Kidney capillary endothelial cell (primary cell): ENCODE data around the gene MAP2K2.

ENCODE experiments used
- DNase-seq: peaks from one replicate; pipeline ENCODE4 v3.0.0-alpha.2; 2018; ENCODE audit warnings: low spot score

The MAP2K2 gene

DNA sequence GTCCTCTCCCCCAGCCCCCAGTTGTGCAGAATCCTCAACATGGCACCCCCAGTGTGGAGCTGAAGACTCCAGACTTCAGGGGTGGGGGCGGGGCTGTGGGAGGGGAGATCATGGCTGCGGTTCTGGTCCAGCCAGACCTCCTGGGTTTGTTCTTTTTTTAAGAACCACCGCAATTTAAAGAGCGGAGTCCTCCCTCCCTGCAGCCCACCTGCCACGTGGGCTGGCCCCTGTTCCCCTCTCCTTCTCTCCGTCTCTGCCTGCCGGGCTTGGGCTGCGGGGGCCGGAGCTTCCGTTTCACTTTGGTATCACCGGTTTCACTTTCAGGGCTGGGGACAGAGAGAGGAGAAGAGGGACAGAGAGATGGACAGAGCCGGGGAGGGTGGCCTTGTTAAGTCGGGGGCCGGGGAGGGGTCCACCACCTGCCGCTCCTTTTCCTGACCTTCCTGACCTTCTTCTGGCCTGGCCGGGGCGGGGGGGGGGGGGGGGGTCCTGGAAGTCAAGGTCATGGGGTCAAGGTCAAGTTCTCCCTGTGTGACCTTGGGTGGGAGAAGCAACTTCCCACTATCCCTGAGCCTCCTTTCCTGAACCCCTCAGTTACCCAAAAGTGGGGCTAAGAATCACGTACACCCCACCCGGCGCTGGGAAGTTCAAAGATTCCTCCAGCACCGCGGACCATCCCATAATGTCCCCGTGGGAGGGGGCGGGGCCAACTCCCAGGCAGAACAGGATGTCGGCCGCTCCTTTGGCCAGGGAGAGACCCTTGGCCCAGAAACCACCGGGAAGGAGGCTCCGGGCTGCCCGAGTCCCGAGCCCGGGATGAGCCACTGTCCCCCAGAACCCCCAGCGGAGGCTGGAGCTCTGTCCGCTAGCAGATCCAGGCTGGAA lies 45.9 kb downstream of the MAP2K2 start:
- no peak for DNase-seq

DNA sequence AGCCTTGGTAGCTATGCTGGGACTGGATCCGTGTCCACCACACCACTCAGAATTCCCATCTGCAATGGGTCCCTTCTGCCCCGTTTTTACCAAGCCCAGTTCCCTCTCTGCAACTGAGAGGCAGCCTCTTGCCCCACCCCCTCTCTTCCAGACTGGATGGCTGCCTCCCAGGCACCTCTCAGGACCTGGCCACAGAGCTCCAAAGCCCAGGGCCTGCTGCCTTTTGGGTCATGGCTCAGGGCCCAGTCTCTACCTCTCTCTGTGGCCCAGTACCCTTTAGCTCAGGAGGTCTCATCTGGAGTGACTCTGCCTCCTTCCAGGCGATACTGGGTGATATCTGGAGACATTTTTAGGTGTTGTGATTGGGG lies 46.9 kb downstream of the MAP2K2 start:
- no peak for DNase-seq

DNA sequence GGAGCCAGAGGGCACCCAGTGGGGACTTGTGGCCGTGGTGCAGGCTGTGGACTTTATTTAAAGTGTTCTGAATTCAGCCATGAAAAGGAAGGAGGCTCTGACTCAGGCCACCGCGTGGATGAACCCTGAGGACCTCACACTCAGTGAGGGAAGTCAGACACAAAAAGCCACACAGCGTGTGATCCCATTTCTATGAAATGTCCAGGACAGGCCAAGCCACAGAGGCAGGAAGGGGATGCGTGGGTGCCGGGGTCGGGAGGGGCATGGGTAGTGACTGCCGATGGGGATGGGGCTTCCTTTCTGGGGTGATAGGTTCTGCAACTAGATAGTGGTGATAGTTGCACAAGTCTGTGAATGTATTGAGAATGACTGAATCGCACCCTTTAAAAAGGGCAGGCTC lies 48.5 kb downstream of the MAP2K2 start:
- no peak for DNase-seq

DNA sequence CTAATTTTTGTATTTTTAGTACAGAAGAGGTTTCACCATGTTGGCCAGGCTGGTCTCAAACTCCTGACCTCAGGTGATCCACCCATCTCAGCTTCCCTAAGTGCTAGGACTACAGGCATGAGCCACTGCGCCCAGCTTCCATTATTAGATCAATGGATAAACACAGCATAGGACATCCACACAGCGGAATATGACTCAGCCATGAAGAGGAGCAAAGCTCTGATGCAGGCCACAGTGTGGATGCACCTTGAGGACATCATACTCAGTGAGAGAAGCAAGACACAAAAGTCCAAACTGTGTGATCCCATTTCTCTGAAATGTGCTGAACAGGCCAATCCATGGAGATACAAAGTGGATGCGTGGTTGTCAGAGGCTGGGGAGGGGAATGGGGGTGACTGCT lies 52.3 kb downstream of the MAP2K2 start:
- DNase-seq, result no peak

DNA sequence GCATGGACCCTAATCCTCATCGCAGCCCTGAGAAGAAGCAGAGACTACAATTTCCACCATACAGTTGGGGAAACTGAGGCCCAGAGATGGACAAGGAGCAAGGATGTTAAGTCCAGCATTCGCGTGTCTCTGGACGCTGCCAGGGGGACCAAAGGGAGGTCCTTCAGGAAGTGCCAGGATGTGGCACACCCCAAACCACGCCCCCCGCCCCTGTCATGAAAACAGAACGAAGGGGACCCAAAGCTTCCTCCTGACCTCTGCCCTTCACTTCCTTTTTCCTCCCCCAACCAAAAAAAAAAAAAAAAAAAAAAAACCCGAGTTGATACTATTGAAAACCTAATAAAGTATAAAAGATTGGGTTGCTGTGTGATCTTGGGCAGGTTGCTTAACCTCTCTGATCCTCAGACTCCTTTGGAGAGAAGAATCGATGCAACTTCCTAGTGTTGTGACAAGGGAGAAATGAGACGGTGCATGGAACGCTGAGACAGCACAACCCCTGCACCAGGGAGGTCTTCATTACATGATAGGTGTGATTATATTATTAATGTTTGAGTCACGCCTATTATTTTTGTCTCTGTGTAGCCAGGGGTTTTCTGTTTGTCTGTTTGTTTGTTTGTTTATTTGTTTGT lies 54.5 kb downstream of the MAP2K2 start:
- no peak for DNase-seq

DNA sequence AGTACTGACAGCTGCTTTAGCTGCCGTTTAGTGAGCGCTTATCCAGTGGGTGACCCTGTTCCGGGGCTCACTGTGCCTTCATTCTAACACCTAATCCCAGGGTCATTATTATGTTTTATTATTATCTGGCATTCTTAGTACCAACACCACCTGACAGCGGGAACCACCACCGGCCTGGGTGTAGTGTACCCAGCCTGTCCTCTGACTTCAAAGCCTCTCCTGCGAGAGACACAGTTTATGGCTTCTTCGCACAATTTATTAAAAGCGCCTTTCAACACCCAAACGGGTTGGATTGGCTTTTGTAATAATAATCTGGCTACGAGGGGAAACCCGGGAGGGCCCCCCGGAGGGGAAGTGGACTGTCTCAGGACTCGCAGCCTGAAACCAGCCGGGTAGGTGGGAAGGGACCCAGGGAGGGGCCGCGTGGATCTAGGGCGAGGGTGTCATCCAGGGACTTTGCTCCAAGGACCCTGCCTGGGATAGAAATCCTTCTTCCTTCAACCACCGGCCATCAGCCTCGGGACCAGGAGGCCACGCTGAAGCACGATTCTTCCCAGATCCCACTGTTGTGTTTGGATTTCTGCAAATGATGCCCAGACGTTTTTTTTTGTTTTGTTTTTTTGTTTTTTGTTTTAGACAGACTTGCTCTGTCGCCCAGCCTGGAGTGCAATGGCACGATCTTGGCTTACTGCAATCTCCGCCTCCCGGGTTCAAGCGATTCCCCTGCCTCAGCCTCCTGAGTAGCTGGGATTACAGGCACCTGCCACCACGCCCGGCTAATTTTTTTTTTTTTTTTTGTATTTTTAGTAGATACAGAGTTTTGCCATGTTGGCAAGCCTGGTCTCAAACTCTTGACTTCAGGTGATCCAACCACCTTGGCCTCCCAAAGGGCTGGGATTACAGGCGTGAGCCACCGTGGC lies 55.6 kb downstream of the MAP2K2 start:
- no peak for DNase-seq

DNA sequence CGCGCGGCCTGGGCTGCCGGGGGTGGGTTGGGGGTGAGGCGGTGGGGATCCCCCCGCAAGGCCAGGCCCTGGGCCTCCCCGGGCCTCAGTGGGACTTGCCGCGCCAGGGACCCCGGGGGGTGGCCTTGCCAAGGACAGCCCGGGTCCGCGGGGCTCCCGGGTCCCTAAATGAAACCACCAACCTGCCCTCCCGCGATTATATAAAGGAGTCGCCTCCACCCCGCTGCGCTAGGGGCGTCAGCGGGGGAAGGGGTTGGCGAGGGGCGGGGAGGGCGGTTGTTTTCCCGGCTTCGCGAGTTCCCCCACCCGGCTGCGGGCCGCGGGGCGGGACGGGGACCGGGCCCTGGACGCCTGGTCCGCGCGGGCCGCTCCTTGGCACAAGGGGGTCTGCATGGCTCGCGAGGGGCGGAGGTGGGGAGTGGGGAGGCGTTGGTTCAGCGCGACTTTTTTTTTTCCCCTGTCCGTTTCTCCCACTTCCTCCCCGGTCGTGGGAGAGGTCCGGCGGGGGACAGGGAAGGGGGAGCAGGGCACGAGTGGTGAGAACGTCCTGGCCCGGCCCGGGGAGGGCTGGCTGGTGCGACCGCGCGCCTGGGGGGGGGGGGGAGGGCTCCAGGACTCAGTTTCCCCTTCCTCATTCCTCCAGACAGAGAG lies 56.4 kb downstream of the MAP2K2 start:
- no peak for DNase-seq

DNA sequence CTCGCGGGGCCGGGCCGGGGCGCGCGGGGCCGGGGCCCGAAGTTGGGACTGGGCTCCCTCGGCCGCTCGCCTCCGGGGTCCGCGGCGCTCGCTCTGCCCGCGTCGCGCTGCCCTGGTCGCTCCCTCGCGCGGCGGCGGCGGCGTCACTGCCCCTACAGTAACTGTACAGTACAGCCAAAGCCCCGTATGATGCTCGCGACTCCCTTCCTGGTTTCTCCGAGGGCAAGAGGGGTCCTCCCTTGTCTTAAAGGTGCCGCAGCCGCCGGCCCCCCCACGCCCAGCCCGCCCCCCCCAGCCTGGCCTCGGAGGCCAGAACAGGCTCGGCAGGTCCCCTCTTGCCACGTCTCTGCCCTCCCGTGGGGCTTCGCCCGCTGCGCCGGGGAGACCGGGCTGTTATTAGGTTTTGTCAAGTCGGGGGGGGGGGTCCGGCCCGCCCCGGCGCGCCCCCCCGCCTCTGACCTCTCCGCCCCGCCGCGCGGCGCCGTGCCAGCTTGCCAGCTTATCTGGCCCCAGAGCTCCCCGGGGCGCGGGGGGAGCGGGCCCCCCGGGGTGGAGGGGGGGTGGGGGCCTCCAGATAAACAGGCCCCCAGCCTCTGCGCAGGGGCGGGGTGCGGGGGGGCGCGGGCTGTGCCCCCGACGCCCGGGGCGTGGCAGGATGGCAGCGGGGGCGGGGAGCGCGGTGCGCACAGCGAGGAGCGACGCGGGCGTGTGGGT lies 57.1 kb downstream of the MAP2K2 start, which contains the start of gene ZBTB7A:
Gene ZBTB7A, minus strand, starts transcription at position 218 of the 714 bp plus-strand sequence. CDS start 11,667 bp downstream, outside the sequence.
- peak; percentile 56 for DNase-seq

DNA sequence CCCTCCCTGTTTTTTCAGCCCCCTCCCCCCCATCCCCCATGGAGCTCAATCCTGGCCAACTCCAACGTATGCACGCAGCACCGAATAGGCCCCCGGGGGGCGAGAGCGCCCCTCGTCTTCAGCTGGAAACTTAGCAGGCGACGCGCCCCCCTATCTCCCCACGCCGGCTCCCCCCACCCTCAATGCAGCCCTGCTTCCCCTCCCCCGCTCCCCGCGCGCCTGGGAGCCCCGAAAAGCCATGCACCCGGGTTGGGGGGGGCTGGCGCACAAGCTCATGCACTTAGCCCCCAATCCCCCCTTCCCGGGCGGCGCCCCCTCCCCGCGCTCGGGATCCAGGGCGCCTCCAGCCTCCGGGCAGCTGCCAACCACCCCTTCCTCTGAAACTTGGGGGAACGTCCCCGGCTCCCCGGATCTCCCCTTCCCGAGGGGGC lies 57.7 kb downstream of the MAP2K2 start:
- no peak for DNase-seq

DNA sequence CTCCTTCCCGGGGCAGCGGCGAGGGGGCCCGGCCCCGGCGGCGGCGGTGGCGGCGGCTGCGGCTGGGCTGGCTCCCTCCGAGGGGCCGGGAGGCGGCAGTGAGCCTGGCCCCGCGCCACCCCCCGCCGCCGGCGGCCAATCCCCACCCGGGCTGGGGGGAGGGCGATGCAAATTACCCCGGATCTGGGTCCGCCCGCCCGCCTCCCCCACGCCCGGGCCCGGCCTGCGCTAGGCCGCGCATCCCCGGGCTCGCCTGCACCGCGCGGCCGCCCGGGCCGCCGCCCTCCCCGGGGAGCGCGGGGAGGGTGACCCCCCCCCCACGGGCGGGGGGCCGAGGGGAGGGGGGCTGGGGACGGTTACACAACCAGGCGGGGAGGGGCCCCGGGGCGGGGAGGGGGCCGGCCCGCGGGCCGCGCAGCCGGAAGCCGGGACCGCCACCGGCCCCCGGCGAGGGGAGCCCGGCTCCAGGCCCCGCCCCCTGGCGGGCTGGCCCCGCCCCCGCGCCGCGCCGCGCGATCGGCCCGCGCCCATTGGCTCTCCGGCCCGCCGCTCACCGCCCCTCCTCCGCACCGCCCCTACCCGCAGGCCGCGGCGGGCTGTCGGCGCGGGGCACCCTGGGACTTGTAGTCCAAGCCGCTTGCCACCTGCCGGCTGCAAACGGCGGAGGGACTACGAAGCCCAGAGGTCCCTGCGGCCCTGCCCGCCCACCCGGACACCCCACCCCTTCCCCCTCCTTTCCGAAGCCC lies 58.3 kb downstream of the MAP2K2 start:
- peak; percentile 97 for DNase-seq

DNA sequence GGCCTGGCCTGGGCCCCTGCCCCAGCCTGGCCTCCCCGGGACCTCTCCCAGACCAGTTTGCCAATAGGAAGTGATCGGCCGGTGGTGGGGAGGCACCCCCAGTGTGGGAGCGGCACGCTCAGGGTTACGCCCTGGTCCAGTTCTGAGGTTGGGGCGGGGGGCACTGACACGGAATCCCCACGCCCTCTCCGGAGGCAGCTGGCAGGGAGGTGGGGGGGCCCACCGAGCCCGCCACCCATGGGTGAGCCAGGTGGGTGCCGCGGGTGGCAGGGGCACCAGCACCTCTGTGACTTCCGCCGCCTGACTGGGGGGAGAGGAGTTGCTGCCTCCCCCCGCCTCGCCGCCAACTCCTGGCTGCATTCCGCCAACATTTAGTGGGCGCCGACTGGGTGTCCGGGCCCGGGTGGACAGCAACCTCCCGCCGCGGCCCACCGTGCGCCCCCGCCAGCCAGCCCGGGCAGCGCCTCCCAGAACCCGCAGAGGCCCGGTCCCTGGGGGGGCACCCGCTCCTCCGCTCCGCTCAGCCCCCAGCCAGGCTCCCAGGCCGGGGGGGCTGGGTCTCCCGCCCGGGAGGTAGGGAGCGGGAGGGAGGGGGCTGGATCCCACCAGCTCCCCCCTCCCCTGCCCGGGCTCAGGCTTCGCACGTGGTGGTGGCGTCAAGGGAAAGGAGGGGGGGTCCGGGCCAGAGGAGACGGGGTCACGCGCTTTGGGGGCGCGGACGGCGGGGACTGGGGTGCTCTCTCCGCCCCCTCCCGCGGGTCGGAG lies 59.2 kb downstream of the MAP2K2 start:
- DNase-seq, result no peak

DNA sequence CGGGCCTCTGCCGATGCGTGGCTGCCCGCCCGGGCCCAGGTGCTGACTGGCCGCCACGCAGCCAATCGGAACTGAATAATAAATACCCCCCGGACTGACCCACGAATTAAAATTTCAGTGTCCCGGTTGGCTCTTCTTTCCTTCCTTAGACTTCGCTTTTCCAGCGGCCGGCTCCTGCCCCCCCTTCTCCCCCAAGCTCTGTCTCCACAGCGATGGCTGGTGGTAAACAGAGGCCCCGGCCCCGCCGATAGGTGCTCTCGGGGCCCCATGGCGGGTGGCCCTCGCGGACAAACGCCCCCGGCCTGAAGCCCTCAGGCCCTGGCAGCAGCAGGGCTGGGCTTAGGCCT lies 59.8 kb downstream of the MAP2K2 start:
- no peak for DNase-seq

DNA sequence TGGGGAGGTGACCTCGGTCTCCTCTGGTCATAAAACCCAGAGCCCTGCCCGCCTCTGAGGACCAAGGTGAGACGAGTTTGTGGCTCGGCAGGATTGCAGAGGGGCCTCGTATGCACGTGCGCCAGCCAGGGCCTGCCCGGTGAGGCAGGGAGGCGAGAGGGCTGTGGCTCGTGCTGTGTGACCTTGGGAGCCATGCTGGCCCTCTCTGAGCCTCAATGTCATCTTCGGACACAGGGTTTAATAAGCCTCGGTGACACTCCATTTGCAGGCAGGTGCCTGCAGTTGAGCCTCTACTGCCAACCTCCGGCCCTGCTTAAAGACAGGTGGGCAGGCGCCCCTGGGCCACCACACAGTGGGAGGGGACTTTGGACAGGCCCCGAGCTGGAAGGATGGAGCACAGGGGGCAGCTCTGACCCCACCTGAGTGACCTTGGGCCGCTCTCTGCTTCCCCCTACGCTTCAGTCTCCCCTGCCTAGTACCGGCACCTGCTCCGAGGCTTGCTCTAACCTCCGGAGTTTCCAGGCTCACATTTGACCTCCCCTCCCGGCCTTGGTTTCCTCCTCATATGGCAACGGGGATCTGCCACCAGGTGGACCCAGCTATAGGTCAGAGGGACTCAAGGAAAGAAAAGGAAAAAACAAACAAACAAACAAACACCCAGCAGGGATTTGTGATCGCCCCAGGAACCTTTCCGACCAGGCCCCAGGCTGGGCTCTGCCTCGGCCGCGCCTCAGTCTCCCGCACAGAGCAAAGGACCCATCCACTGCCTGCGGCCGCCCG lies 60.4 kb downstream of the MAP2K2 start:
- no peak for DNase-seq

DNA sequence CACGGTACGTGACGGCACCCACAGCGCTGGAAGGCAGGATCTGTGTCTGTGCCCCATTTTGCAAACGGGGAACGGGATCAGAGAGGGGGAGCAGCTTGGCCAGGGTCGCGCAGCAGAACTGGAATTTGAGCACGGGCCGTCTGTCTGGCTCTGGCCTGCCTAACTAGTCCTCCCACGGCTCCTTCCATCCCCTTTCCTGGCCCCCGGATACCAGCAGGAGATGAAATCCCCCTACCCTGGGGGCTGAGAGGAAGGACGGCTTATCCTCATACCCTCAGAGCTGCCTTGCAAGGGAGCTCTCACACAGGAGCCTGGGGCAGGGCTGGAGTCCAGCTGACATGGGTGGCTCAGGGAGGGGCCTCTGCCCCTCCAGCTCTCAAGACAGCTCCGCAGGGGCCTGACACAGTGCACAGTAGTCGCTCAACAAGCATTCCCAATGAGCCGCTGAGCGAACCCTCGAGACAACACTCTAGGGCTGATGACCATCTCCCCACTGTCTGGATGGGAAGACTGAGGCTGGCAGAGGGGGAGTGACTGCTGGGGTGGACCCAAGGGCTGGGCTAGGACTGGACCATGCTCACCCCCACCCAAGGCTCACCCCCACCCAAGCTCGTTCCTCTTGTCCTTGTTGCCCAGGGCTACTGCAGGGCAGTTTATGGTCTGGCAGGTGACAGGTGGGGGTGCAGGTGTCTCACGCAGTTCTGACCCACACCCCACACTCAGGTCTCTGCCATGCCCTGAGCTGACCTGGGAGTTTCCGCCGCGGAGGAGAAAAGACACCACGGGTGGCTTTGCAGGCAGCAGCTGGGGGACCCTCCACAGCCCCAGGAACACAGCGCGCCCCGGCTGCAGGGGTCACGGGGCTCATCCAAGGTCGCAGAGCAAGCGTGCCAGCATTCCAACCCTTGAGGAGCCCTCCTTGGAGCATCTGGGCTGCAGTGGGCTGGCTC lies 61.2 kb downstream of the MAP2K2 start:
- no peak for DNase-seq

DNA sequence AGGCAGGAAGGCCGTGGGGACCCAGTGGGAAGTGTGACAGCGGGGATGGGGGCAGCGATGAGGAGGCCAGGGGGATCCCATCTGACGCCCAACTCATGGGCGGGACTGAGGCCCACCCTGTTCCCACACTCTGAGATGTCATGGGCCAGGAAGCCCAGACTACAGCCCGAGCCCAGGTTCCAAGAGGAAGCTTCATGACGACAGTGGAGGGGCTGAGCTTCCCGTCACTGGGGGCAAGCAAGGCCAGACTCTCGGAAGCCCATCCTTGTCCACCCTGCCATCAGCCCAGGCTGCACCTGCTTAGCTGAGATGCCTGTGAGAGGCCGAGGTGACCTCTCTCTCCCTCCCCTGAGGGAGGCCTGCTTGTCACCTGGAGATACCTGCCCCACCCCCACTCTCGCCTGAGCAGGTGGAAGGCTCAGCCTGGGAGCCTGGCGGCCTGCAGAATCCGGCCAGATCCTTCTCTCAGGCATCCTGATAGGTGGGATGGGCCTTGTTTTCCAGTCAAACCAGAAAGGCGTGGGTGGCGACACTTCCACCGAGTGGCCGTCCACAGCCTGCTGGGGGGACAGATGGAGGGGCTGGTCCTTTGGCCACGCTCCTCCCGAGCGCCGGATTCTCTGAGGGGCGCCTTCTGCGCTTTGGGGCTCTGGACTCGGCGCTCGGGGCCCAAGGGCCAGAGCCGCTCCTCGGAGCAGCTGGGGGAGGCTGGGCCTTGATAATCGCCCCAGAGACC lies 62.1 kb downstream of the MAP2K2 start:
- no peak for DNase-seq

DNA sequence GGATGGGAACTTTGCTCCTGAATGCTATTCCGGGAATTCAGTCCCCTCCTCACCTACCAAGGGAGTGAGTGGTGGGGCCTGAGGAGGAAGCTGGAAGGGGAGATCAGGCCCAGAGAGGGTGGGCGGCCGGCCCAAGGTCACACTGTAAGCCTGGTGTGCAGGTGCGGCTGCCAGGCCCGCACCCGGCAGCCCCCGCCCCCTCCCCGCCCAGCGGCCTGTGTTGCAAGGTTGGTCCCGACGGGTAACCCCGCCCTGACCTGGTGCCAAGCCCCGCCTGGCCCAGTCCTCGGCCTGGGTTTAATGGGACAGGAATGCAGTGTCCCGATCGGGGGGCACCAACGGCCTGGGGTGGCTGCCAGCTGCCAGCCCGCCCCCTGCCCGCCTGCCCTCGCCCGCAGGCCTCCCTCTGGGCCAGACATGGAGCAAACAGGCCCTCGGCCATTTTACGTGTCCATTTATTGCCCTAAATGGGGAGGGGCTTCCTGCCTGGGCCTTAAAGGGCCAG lies 62.7 kb downstream of the MAP2K2 start:
- no peak for DNase-seq

DNA sequence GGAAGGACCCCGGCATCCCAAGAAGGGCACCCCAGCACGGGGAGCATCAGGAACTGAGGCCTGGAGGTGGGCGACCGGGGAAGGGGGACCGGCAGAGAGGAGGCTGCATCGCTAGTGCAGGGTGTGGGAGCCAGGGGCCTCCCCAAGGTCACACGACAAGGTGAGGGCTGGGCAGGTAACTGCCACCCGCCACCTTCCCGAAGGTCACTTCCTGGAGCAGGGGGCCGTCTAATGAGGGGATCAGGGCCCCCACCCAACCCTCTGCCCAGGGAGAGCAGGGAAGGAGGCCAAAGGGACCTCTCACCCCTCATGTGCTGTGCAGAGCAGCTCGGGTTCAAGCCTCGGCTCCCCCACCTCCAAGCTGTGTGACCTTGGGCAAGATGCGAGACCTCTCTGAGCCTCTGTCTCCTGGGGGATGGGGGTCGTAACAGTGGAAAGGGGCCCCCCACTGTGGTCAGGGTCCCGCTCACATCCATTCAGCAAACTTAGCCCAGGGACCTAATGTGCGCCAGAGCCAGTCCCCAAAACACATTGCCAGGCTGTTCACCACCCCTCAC lies 63.2 kb downstream of the MAP2K2 start:
- DNase-seq, result no peak
